Neural progenitor cell (in vitro differentiated cells): ENCODE results near the gene WBP2.

Experiments used
- CTCF ChIP-seq: fragments of 200-600 bp; sonication (generic); IDR thresholded peaks from 2 replicates; pipeline ENCODE4 v1.5.1; 2017; ENCODE audit warnings: antibody characterized with exemption, mild to moderate bottlenecking
- EZH2 ChIP-seq: fragments of 200-600 bp; sonication (generic); IDR thresholded peaks from 2 replicates; pipeline ENCODE4 v1.6.1; 2017; ENCODE audit warnings: antibody characterized with exemption, mild to moderate bottlenecking, moderate library complexity
- EZH2phosphoT487 ChIP-seq: fragments of 200-600 bp; sonication (generic); IDR thresholded peaks from 2 replicates; pipeline ENCODE4 v1.6.1; 2017; ENCODE audit warnings: antibody characterized with exemption

DNA sequence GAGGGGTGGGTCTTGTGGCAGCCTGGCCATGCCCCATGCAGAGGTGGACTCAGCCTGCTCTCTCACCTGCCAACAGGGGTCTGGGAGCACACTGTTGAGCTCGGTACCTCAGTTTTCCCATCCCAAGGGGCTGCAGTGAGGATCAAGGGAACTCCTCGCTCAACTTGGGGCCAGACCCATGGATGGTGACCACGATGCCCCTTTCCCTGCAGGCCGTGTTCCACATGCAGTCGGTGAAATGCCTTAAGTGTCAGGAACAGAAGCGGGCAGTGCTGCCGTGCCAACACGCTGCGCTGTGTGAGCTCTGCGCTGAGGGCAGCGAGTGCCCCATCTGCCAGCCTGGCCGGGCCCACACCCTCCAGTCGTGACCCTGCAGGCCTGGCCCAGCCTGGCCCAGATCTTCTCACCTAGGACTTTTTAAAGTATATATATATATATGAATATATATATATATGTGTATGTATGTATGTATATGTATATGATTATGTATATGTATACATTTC lies 31.0 kb downstream of the WBP2 start:
- TF ChIP-seq CTCF (no peak), EZH2phosphoT487 (no peak), EZH2 (no peak)
